GM12891 (cell line): Measurements from ENCODE around the gene LCN10. TPM values are rescaled to one million over a fixed set of nuclear protein-coding genes. Genes with fewer than 3 reads are reported as not detected.
"Not testable (repeated sequence)": the region's sequence is repeated elsewhere in the genome, so short reads cannot be mapped to it uniquely, and the experiment has no call there.

Source experiments
- DNase-seq: peaks from one replicate; pipeline ENCODE4 v3.0.0; 2011; ENCODE audit warnings: low spot score; ENCODE audit not compliant: insufficient read length
- FAIRE-seq: peaks from 2 replicates; lab custom pipeline; 2011; peaks lifted over from hg19 to GRCh38; lab: Jason Lieb, UNC
- PAX5 ChIP-seq: IDR thresholded peaks from 2 replicates; pipeline ENCODE4 v1.6.1; 2011; ENCODE audit warnings: low read length, moderate library complexity, mild to moderate bottlenecking; ENCODE audit not compliant: insufficient read depth, severe bottlenecking
- POLR2A ChIP-seq: IDR thresholded peaks from 2 replicates; pipeline ENCODE4 v1.6.1; 2011; ENCODE audit warnings: low read depth, low read length, control low read depth
- POLR2AphosphoS5 ChIP-seq: IDR thresholded peaks from 2 replicates; pipeline ENCODE4 v1.6.1; 2011; ENCODE audit warnings: low read depth, low read length, control low read depth
- POU2F2 ChIP-seq: IDR thresholded peaks from 2 replicates; pipeline ENCODE4 v1.6.1; 2011; ENCODE audit warnings: low read depth, mild to moderate bottlenecking, control low read depth, low read length, moderate library complexity
- SPI1 ChIP-seq: IDR thresholded peaks from 2 replicates; pipeline ENCODE4 v1.6.1; 2011; ENCODE audit warnings: low read depth, low read length, control low read depth
- TAF1 ChIP-seq: IDR thresholded peaks from 2 replicates; pipeline ENCODE4 v1.6.1; 2011; ENCODE audit warnings: low read depth, low read length, control low read depth
- polyA plus RNA-seq: library from polyadenylated mRNA; unstranded; fragments of >200 nt; gene quantifications from one replicate; pipeline ENCODE4 v1.2.1, GENCODE V29; 2012; ENCODE audit warnings: low read depth, missing spikeins, inconsistent platforms; ENCODE audit not compliant: missing spikeins

Gene LCN10
- 0.77 TPM for polyA plus RNA-seq

DNA sequence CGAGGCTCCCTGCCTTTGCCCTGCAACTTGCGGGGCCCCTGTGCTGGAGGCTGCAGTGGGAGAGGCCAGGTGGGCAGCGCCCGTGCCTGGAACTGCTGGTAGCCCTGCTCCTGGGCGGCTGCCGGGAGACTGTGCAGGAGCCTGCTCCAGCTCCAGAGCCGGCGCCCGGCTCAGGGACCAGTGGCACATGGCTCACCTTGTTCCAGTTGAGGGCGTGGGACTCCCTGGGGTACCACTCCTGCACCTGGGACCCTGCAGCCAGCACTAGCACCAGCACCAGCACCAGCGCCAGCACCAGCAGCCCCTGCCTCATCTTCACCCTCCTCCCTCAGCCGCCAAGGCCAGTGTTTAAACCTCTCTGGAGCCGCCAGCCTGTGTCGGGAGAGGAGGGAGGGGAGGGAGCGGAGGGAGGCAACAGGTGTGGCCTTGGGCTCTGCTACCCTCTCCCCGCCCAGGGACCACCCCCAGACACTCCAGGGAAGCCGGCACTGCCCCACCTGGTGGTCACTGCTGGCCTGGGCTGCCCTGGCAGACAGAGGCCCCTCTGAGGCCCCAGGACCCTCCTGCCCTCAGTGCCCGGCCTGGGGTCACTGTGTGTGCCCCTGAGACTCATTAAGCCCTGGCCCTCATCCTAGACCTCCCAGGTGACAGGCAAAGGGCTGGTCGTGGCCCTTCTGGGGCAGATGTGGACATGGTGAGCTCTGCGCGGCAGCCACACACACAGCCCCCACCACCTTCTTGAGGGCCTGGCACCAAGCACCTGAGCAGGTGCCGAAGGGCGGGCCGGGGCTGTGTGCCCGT, at the start of gene LCN10:
LCN10 (minus strand) TSS at position 350 of the 801 bp plus-strand sequence; CDS start at position 313, 37 bp downstream.
- no peak for DNase-seq
- no peak for TF ChIP-seq PAX5
- no peak for FAIRE-seq

DNA sequence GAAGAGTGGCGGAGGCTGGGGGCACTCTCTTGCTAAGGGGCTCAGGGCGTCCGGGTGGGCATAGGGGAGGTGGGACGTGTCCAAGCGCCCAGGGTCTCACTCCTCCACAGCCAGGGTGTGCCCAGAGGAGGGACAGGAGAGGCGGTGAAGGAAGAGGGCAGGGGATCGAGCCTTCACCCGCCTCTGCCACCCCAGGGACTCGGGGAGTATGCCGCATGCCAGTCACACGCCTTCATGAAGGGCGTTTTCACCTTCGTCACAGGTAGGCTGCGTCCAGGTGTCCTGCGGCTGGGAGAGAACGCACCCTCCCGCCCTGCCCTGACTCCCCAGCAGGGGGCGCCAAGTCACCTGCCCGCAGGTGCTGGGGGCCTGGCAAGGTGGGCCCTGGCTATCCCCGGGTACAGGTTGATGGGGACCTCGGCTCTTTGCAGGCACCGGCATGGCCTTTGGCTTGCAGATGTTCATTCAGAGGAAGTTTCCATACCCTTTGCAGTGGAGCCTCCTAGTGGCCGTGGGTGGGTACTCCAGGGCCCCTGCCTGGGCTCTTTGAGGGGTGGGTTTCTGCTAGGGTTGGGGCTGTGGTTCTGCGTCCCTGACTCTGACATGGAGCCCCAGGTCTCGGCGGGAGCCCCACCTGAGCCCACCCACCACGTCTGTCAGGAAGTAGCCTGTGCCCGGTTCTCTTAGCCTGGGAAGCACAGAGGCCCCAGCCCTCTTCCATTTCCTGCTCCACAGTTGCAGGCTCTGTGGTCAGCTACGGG, 49.0 kb upstream of the LCN10 start:
- peak; percentile 56 for DNase-seq
- FAIRE-seq, result peak; percentile 20
- TF ChIP-seq PAX5, result no peak
- no peak for TF ChIP-seq TAF1
- peak; percentile 32; the same call in 1 of the 2 replicates for TF ChIP-seq POU2F2

DNA sequence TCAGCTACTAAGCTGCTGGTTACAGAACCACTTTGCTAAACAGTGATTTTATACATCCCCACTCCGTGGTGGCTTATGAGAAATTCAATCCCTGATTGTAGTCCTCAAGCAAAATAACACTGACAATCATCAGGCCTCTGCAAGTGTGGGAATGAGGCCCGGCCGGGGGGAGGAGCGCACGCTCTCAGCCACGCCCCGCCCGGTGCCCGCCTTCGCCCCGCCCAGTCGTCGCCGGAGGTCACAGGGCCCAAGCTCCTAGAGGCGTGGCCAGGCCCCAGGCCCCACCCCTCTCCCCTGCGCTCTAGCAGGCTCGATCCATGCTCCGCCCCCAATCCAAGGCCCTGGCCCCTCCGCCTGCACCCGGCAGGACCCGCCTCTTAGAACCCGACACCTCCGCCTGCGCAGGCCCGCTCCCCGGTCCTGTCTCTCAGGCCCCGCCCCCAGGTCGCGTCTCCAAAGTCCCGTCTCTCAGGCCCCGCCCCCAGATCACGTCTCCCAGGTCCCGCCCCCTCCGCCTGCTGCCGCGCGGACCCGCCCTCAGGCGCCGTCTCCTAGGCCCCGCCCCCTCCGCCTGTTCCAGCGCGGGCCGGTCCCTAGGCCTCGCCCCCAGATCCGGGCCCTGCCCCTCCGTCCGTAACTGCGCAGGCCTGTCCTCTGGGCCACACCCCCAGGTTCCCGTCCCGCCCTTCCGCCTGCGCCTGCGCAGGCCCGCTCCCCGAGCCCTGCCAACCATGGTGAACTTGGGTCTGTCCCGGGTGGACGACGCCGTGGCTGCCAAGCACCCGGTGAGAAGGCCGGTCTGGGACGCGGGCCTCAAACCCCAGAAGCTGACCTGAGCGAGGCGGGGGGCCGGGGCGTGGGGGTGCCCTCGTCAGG, 48.1 kb upstream of the LCN10 start, which contains the start of gene TMEM141:
TMEM141 (plus strand) TSS at position 705 of the 876 bp plus-strand sequence; CDS start at position 732, 27 bp downstream.
- peak; percentile 98 for DNase-seq
- peak; percentile 95 for FAIRE-seq
- TF ChIP-seq SPI1 (no peak), POLR2AphosphoS5 (no peak), TAF1 (0 out of 2 replicates have a peak, but pooled peaks have one; percentile 19), POU2F2 (no peak), POLR2A (no peak), PAX5 (no peak)

DNA sequence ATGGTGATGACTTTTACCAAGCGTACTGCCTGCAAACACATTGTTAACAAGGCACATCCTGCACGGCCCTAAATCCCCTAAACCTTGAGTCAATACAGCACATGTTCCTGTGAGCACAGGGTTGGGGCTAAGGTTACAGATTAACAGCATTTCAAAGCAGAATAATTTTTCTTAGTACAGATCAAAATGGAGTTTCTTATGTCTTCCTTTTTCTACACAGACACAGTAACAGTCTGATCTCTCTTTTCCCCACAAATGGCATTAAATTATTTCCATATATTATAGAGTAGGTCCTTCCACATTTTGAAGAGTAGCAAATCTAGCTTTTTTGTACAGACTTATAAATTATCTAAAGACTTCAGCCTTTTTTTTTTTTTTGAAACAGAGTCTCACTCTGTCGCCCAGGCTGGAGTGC, 46.8 kb upstream of the LCN10 start:
- FAIRE-seq, result no peak
- no peak for TF ChIP-seq TAF1
- no peak for TF ChIP-seq POLR2AphosphoS5
- no peak for TF ChIP-seq POU2F2
- no peak for TF ChIP-seq POLR2A
- no peak for TF ChIP-seq SPI1
- TF ChIP-seq PAX5, result no peak
- no peak for DNase-seq

- not testable (repeated sequence) for DNase-seq, FAIRE-seq
Measured at GRCh38 chr9:136788644-136789522, 46.1 kb upstream of the LCN10 start.

- DNase-seq (no peak), FAIRE-seq (peak; percentile 85)
- peak; percentile 23; the same call in 1 of the 2 replicates for TF ChIP-seq POU2F2
- TF ChIP-seq PAX5, result no peak
Measured at GRCh38 chr9:136787690-136788400, 45.1 kb upstream of the LCN10 start.

- FAIRE-seq, DNase-seq: not testable (repeated sequence)
Measured at GRCh38 chr9:136786983-136787382, 44.2 kb upstream of the LCN10 start.

DNA sequence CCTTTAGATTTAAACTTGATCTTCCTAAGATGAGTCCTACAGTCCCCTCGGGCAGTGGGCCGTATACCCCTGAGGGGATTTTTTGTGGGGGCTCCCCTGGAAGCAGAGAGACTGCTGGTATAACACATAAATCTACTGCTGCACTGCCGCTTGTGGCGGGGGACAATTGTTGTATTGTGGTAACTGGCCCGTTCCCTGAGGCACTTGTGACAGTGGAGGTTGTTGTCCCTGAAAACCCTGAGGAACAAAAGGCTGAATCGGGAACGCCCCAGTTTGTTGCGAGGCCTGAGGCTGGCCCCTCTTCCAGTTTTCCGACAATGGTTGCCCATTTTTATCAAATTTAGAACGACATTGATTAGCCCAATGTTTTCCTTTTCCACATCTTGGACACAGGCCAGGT, 43.7 kb upstream of the LCN10 start:
- TF ChIP-seq POU2F2 (no peak), TAF1 (no peak), PAX5 (no peak), POLR2AphosphoS5 (no peak), SPI1 (no peak), POLR2A (no peak)
- DNase-seq (no peak), FAIRE-seq (no peak)

- DNase-seq, FAIRE-seq: not testable (repeated sequence)
Measured at GRCh38 chr9:136785565-136786355, 43.0 kb upstream of the LCN10 start.
